GM19467 (cell line): ENCODE data around the gene TNS3.

Source experiments
- ATAC-seq: cut with Tn5 transposase; IDR thresholded peaks from one replicate; pipeline ENCODE4 v1.9.1; 2021; ENCODE audit warnings: mild to moderate bottlenecking, moderate library complexity; ENCODE audit not compliant: unreplicated experiment

TNS3 gene

DNA sequence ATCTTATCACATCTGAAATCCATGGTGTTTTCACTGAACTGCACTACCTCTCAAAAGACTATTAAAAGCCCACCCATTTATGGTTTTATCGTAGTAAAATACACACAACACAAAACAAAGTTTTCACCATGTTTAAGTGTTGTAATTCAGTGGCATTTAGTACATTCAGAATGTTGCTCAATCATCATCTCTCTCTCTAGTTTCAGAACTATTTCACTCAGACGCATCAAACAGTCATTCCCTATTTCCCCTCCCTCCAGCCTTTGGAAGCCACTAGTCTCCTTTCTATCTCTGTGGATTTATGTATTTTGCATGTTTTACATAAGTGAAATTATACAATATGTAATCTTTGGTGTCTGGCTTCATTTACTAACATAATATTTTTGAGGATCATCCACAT is 332.6 kb downstream of the TNS3 start:
- ATAC-seq, result no peak

DNA sequence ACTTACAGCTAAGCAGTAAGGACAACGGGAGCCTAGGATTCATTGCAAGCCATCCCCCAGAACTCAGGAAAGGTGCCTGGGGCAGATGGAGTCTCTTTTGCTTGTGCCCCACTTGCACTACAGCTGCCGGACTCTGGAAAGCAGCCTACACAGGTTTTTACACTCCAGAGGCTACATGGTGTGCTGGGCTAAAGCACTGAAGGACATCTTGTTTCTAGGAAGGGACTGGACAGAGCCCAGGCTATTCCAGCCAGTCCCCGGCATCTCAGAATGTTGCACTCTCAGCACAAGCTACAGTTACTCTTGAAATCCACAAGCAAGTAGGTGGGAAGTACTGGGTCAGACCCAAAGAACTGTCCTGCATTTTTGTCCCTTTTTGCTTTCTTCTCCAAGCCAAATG is 333.1 kb downstream of the TNS3 start:
- ATAC-seq, result no peak

DNA sequence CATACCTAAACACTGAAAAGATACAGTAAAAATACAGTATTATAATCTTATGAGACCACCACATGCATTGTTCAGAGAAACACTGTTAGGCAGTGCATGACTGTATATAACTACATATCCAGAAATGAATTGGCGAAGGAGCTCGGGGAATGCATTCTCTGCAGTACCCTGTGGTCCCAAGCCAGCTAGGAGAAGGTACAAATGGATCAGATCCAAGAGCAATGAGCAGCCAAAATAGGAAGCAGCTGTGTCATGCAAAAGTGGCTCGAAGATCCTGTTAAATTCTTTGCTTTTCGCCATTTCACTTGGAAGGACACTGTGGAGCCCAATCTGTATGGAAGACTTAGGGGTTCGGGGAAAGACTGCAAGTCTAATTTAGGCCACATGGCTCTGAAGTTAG is 334.8 kb downstream of the TNS3 start:
- ATAC-seq, result no peak

DNA sequence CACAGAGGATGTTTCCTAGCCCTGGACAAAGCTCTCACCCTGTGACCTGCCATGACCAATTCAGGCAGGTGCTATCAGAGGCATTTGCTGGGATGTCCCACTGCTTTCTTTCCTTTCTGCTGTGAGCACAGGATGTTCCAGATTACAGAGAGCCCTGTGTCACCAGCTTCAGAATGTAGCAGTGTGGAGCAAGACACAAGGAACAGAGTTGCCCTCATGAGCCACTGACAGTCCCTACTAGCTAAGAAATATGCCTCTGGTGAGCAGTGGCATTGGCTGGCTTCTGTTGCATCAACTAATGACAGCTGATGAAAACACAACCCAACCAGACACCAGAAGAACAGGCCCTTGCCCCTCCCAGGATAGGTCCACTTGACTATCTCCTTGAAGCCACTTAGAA is 337.2 kb downstream of the TNS3 start:
- no peak for ATAC-seq

DNA sequence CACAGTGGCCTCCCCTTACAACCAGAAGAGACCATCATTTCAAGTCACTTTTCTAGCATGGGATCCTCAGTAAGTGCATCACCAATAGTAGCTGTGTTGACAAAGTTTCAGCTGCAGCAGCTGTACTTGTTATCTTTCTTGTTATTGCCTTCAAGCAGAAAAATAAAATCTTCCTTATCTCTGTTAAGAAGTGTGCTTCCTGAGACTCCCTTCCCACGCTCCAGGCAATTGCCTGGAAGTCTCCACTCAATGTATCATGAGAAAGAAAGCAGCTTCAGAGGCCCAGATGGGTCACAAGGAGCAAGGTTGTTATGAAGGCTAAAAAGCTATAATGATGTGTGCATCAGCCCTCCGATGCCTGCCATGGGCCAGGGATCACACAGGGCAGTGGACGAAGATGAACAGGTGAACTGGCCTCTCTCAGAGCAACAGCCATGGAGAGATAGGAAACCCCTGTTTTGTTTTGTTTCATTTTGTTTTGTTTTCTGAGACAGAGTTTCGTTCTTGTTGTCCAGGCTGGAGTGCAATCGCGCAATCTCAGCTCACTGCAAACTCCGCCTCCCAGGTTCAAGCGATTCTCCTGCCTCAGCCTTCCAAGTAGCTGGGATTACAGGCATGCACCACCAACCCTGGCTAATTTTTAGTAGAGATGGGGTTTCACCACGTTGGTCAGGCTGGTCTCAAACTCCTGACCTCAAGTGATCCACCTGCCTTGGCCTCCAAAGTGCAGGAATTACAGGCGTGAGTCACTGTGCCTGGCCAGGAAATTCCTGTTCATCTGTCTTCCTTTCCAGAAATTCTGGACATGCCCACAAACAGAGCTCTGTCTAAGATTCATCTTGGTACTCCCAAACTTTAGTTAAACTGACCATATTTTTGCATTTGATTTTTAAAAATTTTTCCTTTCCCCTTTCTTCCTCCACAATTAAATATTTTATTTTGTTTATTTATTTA is 340.5 kb downstream of the TNS3 start:
- no peak for ATAC-seq

DNA sequence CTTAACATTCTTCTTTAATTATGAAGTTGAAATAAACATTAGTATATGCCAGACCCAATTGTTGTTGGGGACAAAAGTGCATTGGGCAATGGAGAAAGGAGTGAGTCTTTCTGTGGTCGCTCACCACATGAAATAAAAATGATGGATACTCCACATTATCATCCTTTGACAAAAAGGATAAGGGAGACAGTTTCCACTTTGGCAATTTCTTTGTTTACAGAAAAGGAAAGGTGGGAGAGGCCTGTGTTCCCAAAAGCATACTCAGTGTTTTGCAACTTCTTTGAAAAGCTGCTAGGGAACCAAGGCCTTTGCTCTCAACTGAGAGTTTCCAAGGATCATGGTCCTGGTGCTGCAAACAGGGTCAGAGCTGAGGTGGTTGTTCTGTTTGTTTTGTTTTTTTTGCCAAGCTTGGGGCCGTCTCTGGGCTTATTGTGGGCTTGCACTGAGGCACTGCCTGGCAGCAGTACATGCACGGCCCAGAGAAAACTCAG is 341.9 kb downstream of the TNS3 start:
- ATAC-seq, result no peak

DNA sequence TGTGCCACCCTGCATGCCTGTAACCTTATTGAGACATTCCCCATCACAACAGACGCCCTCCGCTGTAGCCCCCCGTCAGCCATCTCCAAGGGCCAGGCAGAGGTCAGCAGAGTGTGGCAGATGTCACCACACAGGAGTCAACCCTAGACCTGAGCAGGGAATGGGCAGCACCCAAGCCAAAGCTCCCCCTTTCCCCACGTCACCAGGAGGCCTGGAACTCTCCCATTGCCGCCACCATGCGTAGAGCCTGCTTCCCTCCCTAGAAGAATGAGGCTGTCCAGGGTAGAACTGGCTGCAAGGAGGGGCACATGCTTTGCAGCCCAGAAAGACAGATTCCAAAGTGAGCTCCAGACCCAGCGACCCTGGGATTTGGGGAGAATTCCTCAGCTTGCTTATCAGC is 342.9 kb downstream of the TNS3 start:
- no peak for ATAC-seq

DNA sequence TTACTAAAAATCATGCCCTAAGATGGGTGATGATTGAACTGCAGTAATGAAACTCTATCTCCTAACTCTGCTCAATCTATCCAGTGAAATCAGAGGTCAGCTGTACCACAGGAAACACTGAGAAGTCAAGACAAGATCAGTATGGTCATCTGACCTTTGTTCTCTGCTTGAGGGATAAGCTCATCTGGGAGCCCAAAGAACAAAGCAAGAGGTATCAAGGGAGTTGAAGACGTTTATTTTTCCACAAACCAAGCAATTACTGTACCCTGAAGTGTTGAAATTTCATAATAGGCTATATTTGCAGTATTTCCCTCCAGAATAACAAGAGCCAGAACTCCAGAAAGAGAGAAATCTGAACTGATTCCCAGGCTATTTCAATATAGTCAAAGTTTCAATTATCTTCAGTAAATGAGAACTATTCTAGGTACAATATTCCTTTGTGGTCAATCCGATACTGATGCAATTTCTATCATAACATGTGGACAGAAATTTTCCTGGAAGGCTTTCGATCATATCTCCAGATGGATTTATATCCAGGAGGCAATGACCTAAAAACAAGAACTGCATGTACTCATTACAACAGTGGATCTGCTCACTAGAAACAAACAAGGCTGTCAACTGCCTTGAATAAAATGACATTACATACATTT is 345.3 kb downstream of the TNS3 start:
- no peak for ATAC-seq

DNA sequence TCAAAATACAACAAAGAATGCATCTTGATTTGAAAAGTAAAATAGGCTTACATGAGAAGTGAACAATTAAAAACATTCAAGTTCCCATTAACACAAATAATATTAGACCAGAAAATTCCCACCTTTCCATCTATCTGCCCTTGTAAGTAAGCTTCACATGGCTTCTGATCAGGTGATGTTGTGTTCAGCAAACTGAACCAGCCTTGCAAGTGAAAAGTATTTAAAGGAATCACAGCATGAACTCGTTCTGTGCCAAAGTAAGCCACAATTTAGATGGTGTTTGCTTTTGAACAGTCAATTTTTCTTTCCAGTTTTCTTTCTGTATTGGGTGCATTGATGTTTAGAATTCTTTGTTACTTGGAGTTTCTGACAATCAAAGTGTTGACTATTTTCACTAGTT is 347.9 kb downstream of the TNS3 start:
- no peak for ATAC-seq

DNA sequence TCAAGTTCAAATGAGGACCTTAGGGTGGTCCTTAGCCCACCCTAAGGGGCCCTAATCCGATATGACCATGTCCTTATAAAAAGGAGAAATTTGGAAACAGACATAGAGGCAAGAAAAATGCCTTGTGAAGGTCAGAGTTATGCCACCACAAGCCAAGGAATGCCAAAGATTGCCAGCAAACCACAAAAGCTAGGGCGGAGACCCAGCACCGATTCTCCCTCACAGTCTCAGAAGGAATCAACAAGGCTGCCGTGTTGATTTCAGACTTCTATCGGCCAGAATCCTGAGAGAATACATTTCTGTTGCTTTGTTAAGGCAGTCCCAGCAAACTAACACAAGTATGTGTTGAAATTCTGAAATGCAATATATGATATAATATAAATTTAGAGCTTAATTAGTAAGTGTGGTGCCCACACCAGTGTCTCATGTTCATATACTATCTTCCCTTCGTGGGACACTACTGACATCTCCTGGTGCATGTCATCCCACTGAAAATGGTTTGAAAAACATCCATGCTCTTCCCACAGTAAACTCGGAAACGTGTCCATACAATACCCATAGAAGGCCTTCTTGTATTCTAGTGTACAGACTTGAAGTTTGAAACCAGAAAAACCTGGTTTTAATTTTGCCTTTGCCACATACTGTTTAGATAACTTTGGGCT is 349.0 kb downstream of the TNS3 start:
- no peak for ATAC-seq

DNA sequence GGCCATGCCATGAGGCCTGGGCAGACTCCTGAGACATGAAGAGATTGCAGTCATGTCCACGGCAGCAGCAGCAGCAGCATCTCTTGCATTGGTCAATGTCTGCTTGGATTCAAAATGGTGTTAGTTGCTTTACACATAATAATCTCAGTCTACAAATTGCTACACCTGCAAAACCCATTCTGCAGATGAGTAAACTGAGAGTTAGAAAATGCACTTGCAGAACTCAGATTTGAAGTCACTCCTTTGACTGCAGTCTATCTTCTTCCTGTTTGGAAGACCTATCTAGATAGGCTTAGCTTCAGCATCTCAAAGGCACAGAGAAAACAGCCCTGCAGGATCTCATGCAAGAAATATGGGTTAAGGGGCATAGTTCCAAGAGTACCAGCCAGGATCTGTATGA is 350.3 kb downstream of the TNS3 start:
- no peak for ATAC-seq

DNA sequence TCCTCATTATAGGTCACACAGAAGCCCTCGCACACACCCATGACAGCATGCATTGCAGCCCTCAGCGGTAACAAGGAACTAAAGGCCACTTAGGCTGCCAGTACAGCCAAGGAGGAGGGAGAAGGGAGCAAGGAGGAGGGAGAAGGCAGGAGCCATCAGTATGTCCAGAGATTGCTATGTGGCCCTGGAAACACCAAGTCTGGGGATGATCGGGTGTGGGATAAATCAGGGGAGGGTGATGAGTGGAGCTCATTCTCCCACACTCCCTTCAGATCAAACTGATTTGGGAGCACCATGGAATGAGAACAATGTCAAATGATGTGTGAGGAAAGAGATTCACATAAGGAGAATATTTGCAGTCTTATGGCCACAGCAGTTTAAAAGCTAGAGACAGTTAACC is 350.9 kb downstream of the TNS3 start:
- no peak for ATAC-seq

DNA sequence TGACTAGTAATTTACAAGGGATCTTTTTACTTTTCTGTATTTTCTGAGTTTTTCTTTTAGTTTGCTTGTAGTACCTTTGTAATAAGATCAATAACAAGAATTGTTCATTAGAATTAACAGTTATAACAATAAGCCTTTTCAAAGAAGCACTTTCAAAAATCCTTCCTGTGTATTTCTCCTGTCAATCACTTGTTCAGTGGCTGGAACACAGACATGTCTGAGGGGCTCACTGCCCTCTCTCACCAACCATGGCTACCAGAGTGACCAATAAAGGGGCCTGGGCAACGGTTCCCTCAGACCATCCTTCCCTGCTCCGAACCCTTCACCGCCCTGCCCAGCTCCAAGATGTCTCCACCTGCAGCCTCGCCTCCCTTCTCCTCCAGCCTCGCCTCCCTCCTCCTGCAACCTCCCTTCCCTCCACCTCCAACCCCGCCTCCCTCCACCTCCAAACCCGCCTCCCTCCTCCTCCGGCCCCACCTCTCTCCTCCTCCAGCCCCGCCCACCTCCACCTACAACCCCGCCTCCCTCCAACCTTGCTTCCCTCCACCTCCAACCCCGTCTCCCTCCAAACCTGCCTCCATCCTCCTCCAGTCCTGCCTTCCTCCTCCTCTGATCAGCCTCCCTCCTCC is 353.4 kb downstream of the TNS3 start:
- no peak for ATAC-seq

DNA sequence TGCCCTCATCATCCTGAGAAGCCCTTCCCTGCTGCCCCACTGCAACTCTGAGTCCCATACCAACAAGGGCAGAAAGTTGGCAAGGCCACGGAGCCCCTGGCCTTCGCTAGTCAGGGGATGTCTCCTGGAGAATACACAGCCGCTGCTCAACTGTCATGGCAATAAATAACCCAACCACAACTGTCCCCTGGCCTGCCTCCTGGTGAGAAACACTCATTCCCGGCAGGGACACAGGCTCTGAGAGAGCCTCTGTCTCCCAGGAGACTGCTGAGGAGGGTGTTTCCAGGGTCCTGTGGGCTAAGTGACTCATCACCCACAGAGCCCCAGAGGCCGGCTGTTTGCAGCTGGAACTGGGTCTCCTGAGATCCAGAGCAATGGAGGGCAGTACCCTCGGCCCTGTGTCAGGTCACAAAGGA is 354.1 kb downstream of the TNS3 start:
- ATAC-seq, result peak; percentile 89

DNA sequence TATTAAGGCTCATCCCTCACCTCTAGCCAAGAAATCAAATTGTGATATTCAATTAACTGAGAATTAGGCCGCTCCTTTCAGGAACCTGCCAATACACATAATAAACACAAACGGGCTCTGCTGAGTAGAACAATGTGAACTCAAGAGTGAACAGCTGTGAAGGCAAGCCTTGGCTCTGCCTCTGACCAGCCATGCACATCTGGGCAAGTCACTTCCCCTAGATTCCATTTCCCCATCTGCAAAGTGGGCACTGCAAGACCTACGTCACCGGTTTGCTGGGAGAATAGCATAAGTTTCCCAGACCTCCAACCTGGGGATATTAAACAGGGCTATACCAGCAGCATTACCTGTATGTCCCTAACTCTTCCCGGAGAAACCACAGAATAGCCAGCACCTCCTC is 355.2 kb downstream of the TNS3 start:
- ATAC-seq, result no peak

DNA sequence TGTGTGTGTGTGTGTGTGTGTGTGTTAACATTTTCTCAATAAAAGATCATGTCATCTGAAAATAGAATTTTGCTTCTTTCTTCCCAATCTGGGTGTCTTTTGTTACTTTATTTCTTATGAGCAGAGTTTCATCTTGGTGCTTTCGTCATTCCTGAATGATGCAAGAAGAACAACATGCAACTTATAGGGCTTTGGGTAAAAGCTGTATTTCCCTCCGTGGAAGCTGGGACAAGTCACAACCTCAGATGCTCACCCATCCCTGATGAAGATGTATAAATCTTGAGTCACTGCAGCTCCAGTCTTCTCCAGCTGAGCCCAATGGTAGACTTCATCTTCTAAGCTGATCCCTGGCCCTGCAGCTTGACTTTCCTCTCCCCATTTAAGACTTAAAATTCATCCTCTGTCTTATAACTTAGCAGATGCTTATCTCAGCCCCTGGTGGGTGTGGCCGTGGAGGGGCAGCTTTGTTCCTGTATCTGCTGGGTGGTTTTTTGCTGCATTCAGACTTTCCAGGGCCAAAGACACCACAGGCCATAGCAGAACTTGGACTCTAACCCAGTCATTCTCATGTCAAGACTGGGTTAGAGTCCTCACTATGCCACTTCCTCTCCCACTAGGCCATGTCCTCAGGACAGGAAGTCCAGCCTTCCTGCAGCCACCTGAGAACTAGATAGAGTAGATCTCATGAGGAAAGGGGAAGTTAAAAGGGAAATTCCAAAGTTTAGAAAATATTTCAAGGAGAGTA is 356.4 kb downstream of the TNS3 start:
- peak; percentile 42 for ATAC-seq
